NB4 (cell line): ENCODE data around the gene MICOS13.

ENCODE experiments used
- DNase-seq: peaks from one replicate; pipeline ENCODE4 v3.0.0; 2010; ENCODE audit warnings: low read depth
- H3K4me3 ChIP-seq: one replicate; pipeline ENCODE4 v1.5.1; 2011; ENCODE audit warnings: mild to moderate bottlenecking, low read depth, low read length, moderate library complexity
- MYC ChIP-seq: IDR thresholded peaks from 2 replicates; pipeline ENCODE4 v1.6.1; 2011; ENCODE audit warnings: low read depth, low read length
- POLR2A ChIP-seq: IDR thresholded peaks from 2 replicates; pipeline ENCODE4 v1.6.1; 2011; ENCODE audit warnings: mild to moderate bottlenecking; ENCODE audit not compliant: insufficient read length; ENCODE audit errors: extremely low read depth
- TF ChIP-seq, protein P1 (sequence below): IDR thresholded peaks from 2 replicates; pipeline ENCODE4 v1.6.1; 2011; ENCODE audit warnings: low read depth, low read length
- TF ChIP-seq, protein P2 (sequence below): IDR thresholded peaks from one replicate; pipeline ENCODE4 v1.5.1; 2012; ENCODE audit warnings: low read depth, low read length

The MICOS13 gene

DNA sequence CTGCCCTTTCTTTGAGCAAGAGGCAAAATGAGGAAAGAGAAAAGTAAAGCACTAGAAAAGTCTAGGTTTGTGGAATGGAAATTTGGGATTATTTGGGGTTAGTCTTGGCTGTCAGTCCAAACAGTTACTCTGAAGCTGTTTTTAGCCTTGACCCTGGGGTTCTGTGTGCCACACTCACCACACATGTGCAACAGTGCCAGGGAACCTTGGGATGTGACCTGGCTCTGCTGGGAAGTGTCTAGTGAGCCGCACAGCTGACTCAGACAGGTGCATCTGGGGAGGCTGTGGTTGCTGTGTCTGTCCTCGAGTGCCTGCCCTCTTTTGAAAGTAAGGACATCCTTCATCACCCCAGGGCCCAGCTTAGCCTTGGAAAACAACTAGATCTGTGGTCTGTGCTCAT lies 15.8 kb downstream of the MICOS13 start:
- no peak for DNase-seq
- no peak overlapping the region for H3K4me3 ChIP-seq
- TF ChIP-seq, protein P1, sequence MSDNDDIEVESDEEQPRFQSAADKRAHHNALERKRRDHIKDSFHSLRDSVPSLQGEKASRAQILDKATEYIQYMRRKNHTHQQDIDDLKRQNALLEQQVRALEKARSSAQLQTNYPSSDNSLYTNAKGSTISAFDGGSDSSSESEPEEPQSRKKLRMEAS, result no peak
- TF ChIP-seq, protein P2, sequence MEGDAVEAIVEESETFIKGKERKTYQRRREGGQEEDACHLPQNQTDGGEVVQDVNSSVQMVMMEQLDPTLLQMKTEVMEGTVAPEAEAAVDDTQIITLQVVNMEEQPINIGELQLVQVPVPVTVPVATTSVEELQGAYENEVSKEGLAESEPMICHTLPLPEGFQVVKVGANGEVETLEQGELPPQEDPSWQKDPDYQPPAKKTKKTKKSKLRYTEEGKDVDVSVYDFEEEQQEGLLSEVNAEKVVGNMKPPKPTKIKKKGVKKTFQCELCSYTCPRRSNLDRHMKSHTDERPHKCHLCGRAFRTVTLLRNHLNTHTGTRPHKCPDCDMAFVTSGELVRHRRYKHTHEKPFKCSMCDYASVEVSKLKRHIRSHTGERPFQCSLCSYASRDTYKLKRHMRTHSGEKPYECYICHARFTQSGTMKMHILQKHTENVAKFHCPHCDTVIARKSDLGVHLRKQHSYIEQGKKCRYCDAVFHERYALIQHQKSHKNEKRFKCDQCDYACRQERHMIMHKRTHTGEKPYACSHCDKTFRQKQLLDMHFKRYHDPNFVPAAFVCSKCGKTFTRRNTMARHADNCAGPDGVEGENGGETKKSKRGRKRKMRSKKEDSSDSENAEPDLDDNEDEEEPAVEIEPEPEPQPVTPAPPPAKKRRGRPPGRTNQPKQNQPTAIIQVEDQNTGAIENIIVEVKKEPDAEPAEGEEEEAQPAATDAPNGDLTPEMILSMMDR, result no peak
- TF ChIP-seq POLR2A, result no peak
- no peak for TF ChIP-seq MYC

DNA sequence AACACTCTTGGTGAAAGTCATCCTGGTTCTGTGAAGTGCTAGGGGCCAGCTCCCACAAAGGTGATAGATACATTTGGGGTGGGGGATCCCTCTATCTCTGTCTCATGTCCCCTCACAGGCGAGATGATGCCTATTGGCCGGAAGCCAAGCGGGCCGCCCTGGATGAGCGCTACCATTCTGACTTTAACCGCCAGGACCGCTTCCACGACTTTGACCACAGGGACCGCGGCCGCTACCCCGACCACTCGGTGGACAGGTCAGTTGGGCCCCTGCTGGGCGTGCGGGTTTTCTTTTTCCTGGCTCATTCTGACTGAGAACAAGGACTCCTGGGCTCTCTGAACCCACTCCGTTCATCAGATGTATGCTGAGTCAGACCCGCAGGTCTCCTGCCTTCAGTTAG lies 16.4 kb downstream of the MICOS13 start:
- TF ChIP-seq POLR2A (no peak), MYC (no peak)
- TF ChIP-seq, protein P2, result no peak
- TF ChIP-seq, protein P1, result no peak
- no peak for DNase-seq
- H3K4me3 ChIP-seq, result no peak overlapping the region

DNA sequence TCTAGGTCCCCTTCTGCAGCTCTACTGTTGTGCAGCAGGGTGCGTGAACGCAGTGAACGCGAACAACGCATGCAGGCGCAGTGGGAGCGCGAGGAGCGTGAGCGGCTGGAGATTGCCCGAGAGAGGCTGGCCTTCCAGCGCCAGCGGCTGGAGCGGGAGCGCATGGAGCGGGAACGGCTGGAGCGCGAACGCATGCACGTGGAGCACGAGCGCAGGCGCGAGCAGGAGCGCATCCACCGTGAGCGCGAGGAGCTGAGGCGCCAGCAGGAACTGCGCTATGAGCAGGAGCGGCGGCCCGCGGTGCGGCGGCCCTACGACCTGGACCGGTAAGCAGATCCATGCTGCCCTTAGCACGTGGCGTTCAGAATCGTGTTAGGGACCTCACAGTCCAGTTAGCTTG lies 18.8 kb downstream of the MICOS13 start:
- TF ChIP-seq MYC (no peak), POLR2A (no peak)
- TF ChIP-seq, protein P1, result no peak
- TF ChIP-seq, protein P2, result no peak
- DNase-seq, result no peak
- H3K4me3 ChIP-seq, result no peak overlapping the region

DNA sequence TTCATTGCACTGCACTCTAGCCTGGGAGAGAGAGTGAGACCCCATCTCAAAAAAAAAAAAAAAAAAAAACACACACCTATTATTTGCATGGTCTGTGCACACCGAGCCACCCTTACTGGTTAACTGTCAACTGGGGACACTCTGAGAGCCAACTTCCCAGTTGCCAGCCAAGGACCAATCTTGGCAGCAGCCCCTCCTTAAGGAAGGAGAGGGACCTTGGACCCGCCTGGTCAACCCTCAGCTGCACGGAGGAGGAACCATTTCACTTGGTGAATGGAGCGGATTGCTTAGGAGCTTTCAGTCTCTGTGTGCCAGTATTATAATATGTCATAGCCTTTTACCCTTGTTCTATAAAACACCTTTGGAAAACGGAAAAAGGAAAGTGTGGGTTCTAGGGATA lies 24.9 kb downstream of the MICOS13 start:
- TF ChIP-seq POLR2A (no peak), MYC (no peak)
- TF ChIP-seq, protein P2, result no peak
- TF ChIP-seq, protein P1, result no peak
- DNase-seq, result no peak
- H3K4me3 ChIP-seq, result no peak overlapping the region

DNA sequence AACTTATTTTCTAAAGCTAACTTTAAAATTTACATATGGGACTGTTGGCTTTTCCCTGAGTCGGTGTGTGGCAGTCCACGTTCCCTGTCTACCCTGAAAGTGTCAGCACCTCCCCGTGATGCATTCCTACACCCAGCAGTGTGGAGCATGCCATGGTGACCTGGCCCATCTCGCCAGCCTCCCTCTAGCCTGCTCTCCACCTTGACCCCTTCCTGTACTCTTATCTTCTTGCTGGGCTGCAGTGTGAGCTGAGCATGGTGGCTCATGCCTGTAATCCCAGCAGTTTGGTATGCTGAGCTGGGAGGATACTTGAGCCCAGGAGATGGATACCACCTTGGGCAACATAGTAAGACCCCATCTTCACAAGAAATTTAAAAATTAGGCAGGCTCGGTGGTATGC lies 25.4 kb downstream of the MICOS13 start:
- DNase-seq, result no peak
- TF ChIP-seq, protein P1, result no peak
- TF ChIP-seq MYC, result no peak
- no peak for TF ChIP-seq POLR2A
- TF ChIP-seq, protein P2, result no peak

DNA sequence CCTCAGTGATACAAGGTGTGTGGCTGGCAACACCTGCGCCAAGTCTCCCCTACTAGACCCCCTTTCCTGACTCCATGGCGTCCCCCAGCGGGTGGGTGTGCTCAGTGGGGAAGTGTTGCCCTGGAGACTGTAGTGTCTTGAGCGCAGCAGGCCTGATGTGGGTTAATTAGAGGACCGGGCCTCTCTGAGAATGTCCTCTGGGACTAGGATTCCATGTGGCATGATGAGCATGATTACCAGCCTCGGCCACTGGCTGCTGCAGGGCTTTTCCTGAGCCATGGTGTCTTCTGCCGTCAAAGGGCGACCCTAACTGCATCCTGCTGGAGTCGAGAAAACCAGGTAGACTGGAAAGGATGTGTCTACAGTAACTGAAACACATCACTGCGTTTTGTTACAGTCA lies 28.1 kb downstream of the MICOS13 start:
- H3K4me3 ChIP-seq, result no peak overlapping the region
- DNase-seq, result no peak
- TF ChIP-seq POLR2A, result no peak
- TF ChIP-seq MYC, result no peak
- TF ChIP-seq, protein P2, result no peak
- TF ChIP-seq, protein P1, result no peak

More for the DNA sequence above, 25.4 kb downstream of the MICOS13 start:
- no peak overlapping the region for H3K4me3 ChIP-seq
